Parathyroid adenoma (tissue), 2 donors: Measurements from ENCODE around the gene EMX1.

Experiments used
- H2AFZ ChIP-seq: fragments of 300-600 bp; sonication (generic); one replicate; pipeline ENCODE4 v1.7.0; 2017; ENCODE audit warnings: antibody characterized with exemption, mild to moderate bottlenecking
- H3K27ac ChIP-seq: fragments of 300-600 bp; sonication (generic); one replicate; pipeline ENCODE4 v1.7.0; 2017
- H3K27me3 ChIP-seq: fragments of 300-600 bp; sonication (generic); one replicate; pipeline ENCODE4 v1.7.0; 2017; ENCODE audit warnings: low read length; ENCODE audit not compliant: control insufficient read depth, insufficient read depth
- H3K36me3 ChIP-seq: fragments of 300-600 bp; sonication (generic); one replicate; pipeline ENCODE4 v1.7.0; 2017; ENCODE audit warnings: low read length; ENCODE audit not compliant: control insufficient read depth, insufficient read depth
- H3K4me1 ChIP-seq: fragments of 300-600 bp; sonication (generic); one replicate; pipeline ENCODE4 v1.7.0; 2017; ENCODE audit warnings: control low read depth
- H3K4me2 ChIP-seq: fragments of 300-600 bp; sonication (generic); one replicate; pipeline ENCODE4 v1.7.0; 2017; ENCODE audit warnings: low read length
- H3K4me3 ChIP-seq: fragments of 300-600 bp; sonication (generic); one replicate; pipeline ENCODE4 v1.7.0; 2017; ENCODE audit warnings: low read depth, low read length
- H3K79me2 ChIP-seq: fragments of 300-600 bp; sonication (generic); one replicate; pipeline ENCODE4 v1.7.0; 2017; ENCODE audit warnings: control low read depth
- H3K9ac ChIP-seq: fragments of 300-600 bp; sonication (generic); one replicate; pipeline ENCODE4 v1.7.0; 2017; ENCODE audit warnings: mild to moderate bottlenecking
- H3K9me3 ChIP-seq: fragments of 300-600 bp; sonication (generic); one replicate; pipeline ENCODE4 v1.7.0; 2017; ENCODE audit warnings: low read length; ENCODE audit not compliant: control insufficient read depth
- CTCF ChIP-seq: fragments of 300-600 bp; sonication (generic); IDR thresholded peaks from one replicate; pipeline ENCODE4 v1.7.0; 2017; ENCODE audit warnings: antibody characterized with exemption, mild to moderate bottlenecking
- donor health status: primary hyperparathyroidism.

Gene EMX1

GRCh38 chr2:72956936-72957335 lies 39.6 kb downstream of the EMX1 start:
- Histone ChIP-seq H3K27me3 (no peaks in the 10 kb centered on the region), H3K4me3 (no peak overlapping the region), H3K4me1 (no peaks in the 10 kb centered on the region), H3K9me3 (no peaks in the 10 kb centered on the region), H3K9ac (no peak overlapping the region), H3K27ac (no peak overlapping the region), H3K4me2 (no peak overlapping the region), H2AFZ (no peak overlapping the region), H3K36me3 (no peaks in the 10 kb centered on the region), H3K79me2 (no peaks in the 10 kb centered on the region)
- TF ChIP-seq CTCF: no peak

DNA sequence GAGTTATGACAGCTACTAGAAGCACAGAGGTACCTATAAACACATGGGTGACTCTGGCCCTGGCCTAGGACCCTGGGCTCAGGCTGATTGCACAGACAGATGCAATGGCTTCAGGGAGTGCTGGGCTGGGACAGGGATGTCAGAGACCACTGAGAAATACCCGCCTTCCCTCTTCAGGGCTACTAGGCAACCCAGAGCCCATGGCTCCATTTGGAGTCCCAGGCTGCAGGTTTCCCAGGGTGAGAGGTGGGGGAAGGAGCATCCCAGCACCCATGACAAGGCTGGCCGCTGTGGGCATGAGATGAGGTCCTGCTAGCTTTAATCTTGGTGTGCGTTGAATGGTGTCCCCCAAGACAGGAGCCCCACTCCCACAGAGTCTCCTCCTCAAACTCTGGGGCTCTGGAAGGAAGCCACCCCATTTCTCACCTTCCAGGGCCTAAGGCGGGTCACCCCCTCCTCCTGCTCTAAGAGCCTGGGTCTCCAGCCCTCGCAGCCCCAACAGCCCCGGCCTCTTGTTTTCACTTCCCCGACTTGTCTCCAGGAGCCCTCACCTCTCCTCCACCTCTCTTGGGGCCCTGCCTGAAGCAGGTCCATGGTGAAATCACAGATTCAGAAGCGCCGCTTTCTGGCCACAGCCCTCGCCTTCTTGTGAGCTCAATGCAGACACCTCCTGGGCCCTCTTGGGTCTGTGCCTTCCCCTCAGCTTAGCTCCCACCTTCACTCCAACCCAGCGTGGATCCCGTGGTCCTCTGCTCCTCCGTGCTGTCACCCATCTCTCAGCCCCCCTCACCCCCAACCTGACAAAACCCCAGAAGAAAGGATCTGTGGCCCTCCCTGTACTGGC lies 41.4 kb downstream of the EMX1 start:
- Histone ChIP-seq H3K4me2 (no peak overlapping the region), H2AFZ (no peak overlapping the region), H3K9ac (no peak overlapping the region), H3K27me3 (no peaks in the 10 kb centered on the region), H3K79me2 (no peaks in the 10 kb centered on the region), H3K4me3 (no peak overlapping the region), H3K4me1 (no peaks in the 10 kb centered on the region), H3K36me3 (no peaks in the 10 kb centered on the region), H3K27ac (no peak overlapping the region), H3K9me3 (no peaks in the 10 kb centered on the region)
- no peak for TF ChIP-seq CTCF

DNA sequence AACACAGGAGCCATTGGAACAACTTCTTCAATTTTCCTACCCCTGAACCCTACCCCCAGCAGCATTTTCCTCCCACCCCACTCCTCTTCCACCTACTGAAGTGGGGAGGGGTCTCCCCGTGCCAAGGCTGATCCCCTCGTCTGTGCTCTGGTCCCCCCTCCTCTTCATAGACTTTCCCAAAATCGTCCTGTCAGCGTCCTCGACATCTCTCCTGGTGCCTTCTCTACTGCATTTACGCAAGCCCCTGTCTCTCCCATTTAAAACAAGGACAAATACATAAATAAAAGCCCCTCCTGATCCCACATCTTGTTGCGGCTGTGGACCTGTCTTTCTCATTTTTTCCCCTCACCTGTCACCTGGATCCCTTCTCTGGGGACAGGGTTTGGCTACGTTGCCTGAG lies 42.2 kb downstream of the EMX1 start:
- Histone ChIP-seq H3K4me1 (no peaks in the 10 kb centered on the region), H3K79me2 (no peaks in the 10 kb centered on the region), H3K4me2 (no peak overlapping the region), H3K27me3 (no peaks in the 10 kb centered on the region), H3K9me3 (no peaks in the 10 kb centered on the region), H3K9ac (no peak overlapping the region), H3K27ac (no peak overlapping the region), H2AFZ (no peak overlapping the region), H3K4me3 (no peak overlapping the region), H3K36me3 (no peaks in the 10 kb centered on the region)
- no peak for TF ChIP-seq CTCF

DNA sequence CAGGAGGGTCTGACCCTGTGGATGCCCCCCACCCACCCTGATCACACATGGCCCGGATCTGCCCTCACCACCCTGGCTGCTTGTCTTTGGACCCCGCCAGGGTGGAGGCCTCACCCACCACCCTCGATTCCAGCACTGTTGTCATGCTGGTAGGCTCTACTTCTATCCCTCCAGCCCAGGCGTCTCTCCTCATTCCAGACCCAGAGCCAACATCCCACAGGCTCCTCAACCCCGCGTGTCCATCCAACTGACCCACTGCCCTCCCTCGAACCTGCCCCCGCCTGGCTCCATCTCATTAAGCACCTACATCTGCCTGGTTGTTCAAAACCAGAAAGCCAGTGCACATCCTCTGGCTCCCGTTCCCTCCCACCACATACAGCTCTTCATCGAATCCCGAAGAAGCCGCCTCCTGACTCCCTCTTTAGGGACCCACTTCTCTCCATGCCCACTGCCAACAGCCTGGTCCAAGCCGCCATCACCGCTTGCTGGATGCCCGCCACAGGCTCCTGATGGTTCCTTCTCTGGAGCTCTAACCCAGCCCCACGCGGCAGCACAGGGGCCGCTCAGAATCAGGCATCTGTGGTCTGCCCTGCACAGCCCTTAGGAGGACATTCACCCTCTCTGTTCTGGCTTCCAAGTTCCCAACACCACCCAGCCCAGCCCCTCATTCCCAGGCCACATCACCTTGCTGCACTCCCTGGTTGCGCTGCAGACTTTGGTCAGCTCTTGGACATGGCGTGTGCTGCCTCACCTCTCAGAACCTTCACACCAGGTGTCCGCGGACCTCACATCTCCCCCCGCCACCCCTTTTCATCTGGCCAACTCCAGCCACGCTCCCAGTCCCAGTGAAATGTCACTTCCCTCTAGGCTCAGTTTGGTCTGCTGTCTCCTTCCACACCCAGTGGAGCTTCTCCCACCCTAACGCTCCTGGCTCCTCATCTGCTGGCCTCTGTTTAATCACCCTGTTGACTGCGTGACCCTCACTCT lies 43.0 kb downstream of the EMX1 start:
- Histone ChIP-seq H3K79me2 (no peaks in the 10 kb centered on the region), H3K4me1 (no peaks in the 10 kb centered on the region), H3K4me3 (no peak overlapping the region), H3K36me3 (no peaks in the 10 kb centered on the region), H3K4me2 (no peak overlapping the region), H3K27me3 (no peaks in the 10 kb centered on the region), H3K9me3 (no peaks in the 10 kb centered on the region), H3K27ac (no peak overlapping the region), H2AFZ (no peak overlapping the region), H3K9ac (no peak overlapping the region)
- TF ChIP-seq CTCF: no peak
